ENCODE data around the gene FOXM1.

FOXM1 gene

GRCh38 chr12:2891240-2892053 is 14.5 kb upstream of the FOXM1 start:
- Histone ChIP-seq H3K36me3 (no peaks in the 10 kb centered on the region), H3K27me3 (no peaks in the 10 kb centered on the region)
- TF ChIP-seq CTCF (IDR thresholded peaks at IDR 0.05) = no peak

GRCh38 chr12:2890388-2891239 is 13.6 kb upstream of the FOXM1 start, which contains the start of gene TULP3:
TULP3 (plus strand) TSS chr12:2890891; CDS start chr12:2890948, 57 bp downstream.
- H3K36me3 ChIP-seq = peaks cover 0 to 6% (median 0%) of the 10 kb centered on the region in 3 donors
- H3K27me3 ChIP-seq = no peaks in the 10 kb centered on the region
- no peaks in the 10 kb centered on the region for H3K9me3 ChIP-seq
- peak within 1 kb of the TSS; percentile 91 to 93 for H3K4me3 ChIP-seq
- DNase-seq = peak; percentile 99
- H3K27ac ChIP-seq = peak within 1 kb of the TSS; percentile 98 to 99
- peak in 1 of 2 experiments; percentile 13 for TF ChIP-seq CTCF (IDR thresholded peaks at IDR 0.05)
- intact Hi-C loops (cut with DNase I; ENCODE audit: low total_unique reads) = loop anchor here (2.0 to 5.0 kb wide), 2 partner anchors 14 to 43 kb away; partner anchors contain the start of genes FOXM1 and RHNO1
- peaks cover 0 to 45% (median 23%) of the 10 kb centered on the region in 4 donors for H3K4me1 ChIP-seq

More at GRCh38 chr12:2891240-2892053, 14.5 kb upstream of the FOXM1 start:
- H3K27ac ChIP-seq = peak overlapping the region; percentile 98 to 99
- DNase-seq = peak; percentile 64 to 82
- intact Hi-C loops (cut with DNase I; ENCODE audit: low total_unique reads) = loop anchor here (2.0 to 5.0 kb wide), 2 partner anchors 15 to 44 kb away; partner anchors contain the start of genes FOXM1 and RHNO1
- H3K4me3 ChIP-seq = peak overlapping the region; percentile 91 to 93
- H3K9me3 ChIP-seq = no peaks in the 10 kb centered on the region
- peaks cover 0 to 53% (median 25%) of the 10 kb centered on the region in 4 donors for H3K4me1 ChIP-seq

GRCh38 chr12:2890001-2890387 is 13.0 kb upstream of the FOXM1 start:
- H3K4me3 ChIP-seq = peak overlapping the region; percentile 91 to 93
- peak in 1 of 2 donors; percentile 51 for DNase-seq
- TF ChIP-seq CTCF (IDR thresholded peaks at IDR 0.05) = no peak
- no peaks in the 10 kb centered on the region for H3K9me3 ChIP-seq
- intact Hi-C loops (cut with DNase I; ENCODE audit: low total_unique reads) = loop anchor here (2.0 to 5.0 kb wide), 2 partner anchors 13 to 43 kb away; partner anchors contain the start of genes FOXM1 and RHNO1
- peaks cover 0 to 39% (median 20%) of the 10 kb centered on the region in 4 donors for H3K4me1 ChIP-seq
- H3K36me3 ChIP-seq = peaks cover 0 to 6% (median 0%) of the 10 kb centered on the region in 3 donors
- no peaks in the 10 kb centered on the region for H3K27me3 ChIP-seq
- peak overlapping the region; percentile 98 to 99 for H3K27ac ChIP-seq

- no peaks in the 10 kb centered on the region for H3K27me3 ChIP-seq
- TF ChIP-seq CTCF (IDR thresholded peaks at IDR 0.05) = no peak
- H3K4me1 ChIP-seq = peaks cover 0 to 10% (median 5%) of the 10 kb centered on the region in 4 donors
- no peak overlapping the region for H3K4me3 ChIP-seq
- DNase-seq = peak in 1 of 2 donors; percentile 20
- intact Hi-C loops (cut with DNase I; ENCODE audit: low total_unique reads) = loop anchor here (5.0 to 10.0 kb wide), 2 partner anchors 48 to 145 kb away; no protein-coding TSS in a partner anchor
- H3K27ac ChIP-seq = no peak overlapping the region
- H3K9me3 ChIP-seq = no peaks in the 10 kb centered on the region
- H3K36me3 ChIP-seq = peaks cover 0 to 6% (median 0%) of the 10 kb centered on the region in 3 donors
Measured at GRCh38 chr12:2886768-2887450, 9.9 kb upstream of the FOXM1 start.

GRCh38 chr12:2884810-2885209 is 7.8 kb upstream of the FOXM1 start:
- DNase-seq = no peak
- Histone ChIP-seq H3K27ac (no peak overlapping the region), H3K4me3 (no peak overlapping the region), H3K4me1 (no peaks in the 10 kb centered on the region), H3K27me3 (no peaks in the 10 kb centered on the region), H3K36me3 (peaks cover 0 to 6% (median 0%) of the 10 kb centered on the region in 3 donors), H3K9me3 (no peaks in the 10 kb centered on the region)
- TF ChIP-seq CTCF (IDR thresholded peaks at IDR 0.05) = no peak
- intact Hi-C loops (cut with DNase I; ENCODE audit: low total_unique reads) = loop anchor here (5.0 to 10.0 kb wide), 2 partner anchors 50 to 147 kb away; no protein-coding TSS in a partner anchor

Data from tibial artery (tissue), 4 donors.